Ovary (tissue), 9 donors: ENCODE data around the gene FKBP2. TPM values are rescaled to one million over a fixed set of nuclear protein-coding genes. Genes with fewer than 3 reads are reported as not detected.
A peak's percentile ranks its signal among the peaks of the same experiment; 100 is the strongest.

Experiments used
- DNase-seq, 5 donors: peaks; one replicate each; pipeline ENCODE4 v3.0.0-alpha.2; 2019 to 2020
- H3K27ac ChIP-seq, 2 donors: fragments of 200-600 bp; one replicate each; pipeline versions ENCODE4 v1.5.1 to v1.8.0; 2019 to 2022
- H3K27me3 ChIP-seq: fragments of 200-600 bp; one replicate; pipeline ENCODE4 v1.8.0; 2022
- H3K36me3 ChIP-seq: fragments of 200-600 bp; sonication (generic); one replicate; pipeline ENCODE4 v1.5.1; 2019
- H3K4me1 ChIP-seq: one replicate; pipeline ENCODE4 v1.8.1; 2013; ENCODE audit warnings: mild to moderate bottlenecking, moderate library complexity; ENCODE audit not compliant: insufficient read depth
- H3K4me3 ChIP-seq: fragments of 200-600 bp; sonication (generic); one replicate; pipeline ENCODE4 v1.5.1; 2017
- H3K9me3 ChIP-seq, 2 donors: fragments of 200-600 bp in 1 of 2; sonication (generic) in 1 of 2; one replicate each; pipeline versions ENCODE4 v1.5.1 to v1.8.1; 2013 to 2019; ENCODE audit warnings: mild to moderate bottlenecking in 1 of 2, moderate library complexity in 1 of 2
- CTCF ChIP-seq, 3 donors: fragments of 450-650 bp in 2 of 3; fragments of 200-600 bp in 1 of 3; IDR thresholded peaks; one replicate each; pipeline versions ENCODE4 v1.5.1 to v1.8.0; 2016 to 2022; ENCODE audit warnings: antibody characterized with exemption in 3 of 3, mild to moderate bottlenecking in 1 of 3
- EP300 ChIP-seq: sonication (generic); formaldehyde crosslinking; IDR thresholded peaks from one replicate; pipeline ENCODE4 v1.6.1; 2017; ENCODE audit warnings: antibody characterized with exemption
- POLR2A ChIP-seq: fragments of 450-650 bp; IDR thresholded peaks from one replicate; pipeline ENCODE4 v1.6.1; 2017; ENCODE audit warnings: antibody characterized with exemption, mild to moderate bottlenecking, moderate library complexity
- WGBS, 3 donors: extraction: QIAGEN DNeasy Blood & Tissue Kit in 1 of 3; methylation state at CpG; one replicate each; pipeline versions ENCODE4 v1.1.5 to v1.1.7; 2013 to 2017; 5-methylcytosine and 5-hydroxymethylcytosine counted together
- intact Hi-C, 4 donors: fragments of 100-400 bp; cut with DNase I; formaldehyde crosslinking; loops; one replicate each; pipeline versions ENCODE4 v1.11.0 to v1.15.1; 2022 to 2023
- polyA plus RNA-seq, 2 donors: library from polyadenylated mRNA; stranded (reverse); fragments of 200-250 nt in 1 of 2; fragments of 350-450 nt in 1 of 2; fragmentation: Illumina TruSeq in 1 of 2; extraction: RNeasy Lipid Tissue Mini Kit (QIAGEN cat#74804) in 1 of 2; gene quantifications; one replicate each; pipeline ENCODE4 v1.2.3, GENCODE V29; 2013 to 2014
- total RNA-seq, 7 donors: library from RNA; depleted of rRNA in 2 of 7; stranded (reverse); fragments of >200 nt in 2 of 7; fragmentation: NEBNext Ultra II Directional in 3 of 7; extraction: Animal tissue kit (Norgen Biotek cat#: 25700) in 3 of 7; gene quantifications; one replicate each; pipeline versions ENCODE4 v1.1.0 to v1.2.4, GENCODE V29; 2016 to 2023
- donor health status: DM: no; HTN: no; CAD: no; lungs with moderate emphysema.
- donor health status: DM: no; HTN: no; CAD: no.
- donor health status: Bipolar disorder and iron deficiency.
- donor health status: DM: yes; HTN: yes; CAD: no.
- donor health status: DM: no; HTN: no; CAD: no.
- donor health status: DM: yes; HTN: yes; CAD: no.

The FKBP2 gene
- total and polyA plus RNA-seq, 9 donors, result 25.1 to 132 (median 49.5) TPM

GRCh38 chr11:64204464-64204989, 36.4 kb upstream of the FKBP2 start:
- peaks cover 10% of the 10 kb centered on the region for H3K4me1 ChIP-seq
- H3K27ac ChIP-seq, result peak overlapping the region in 1 of 2 donors; percentile 41
- 7 to 10% (median 9%) methylated on average over 7 of the region's 7 CpGs for WGBS, 3 donors
- H3K36me3 ChIP-seq, result no peaks in the 10 kb centered on the region
- H3K27me3 ChIP-seq, result no peaks in the 10 kb centered on the region
- H3K4me3 ChIP-seq, result no peak overlapping the region
- H3K9me3 ChIP-seq, result no peaks in the 10 kb centered on the region
- intact Hi-C loops, result loop anchor here in 3 of 4 donors (5.0 to 10.0 kb wide), 3 partner anchors 48 to 98 kb away; partner anchors contain the start of genes CATSPERZ (in 1 of the 3) and PLCB3 (in 1 of the 3)
- DNase-seq, result peak; percentile 91 to 94 (median 93)
- TF ChIP-seq CTCF (IDR thresholded peaks at IDR 0.05) (peak; percentile 58 to 77 (median 65)), EP300 (no peak)

DNA sequence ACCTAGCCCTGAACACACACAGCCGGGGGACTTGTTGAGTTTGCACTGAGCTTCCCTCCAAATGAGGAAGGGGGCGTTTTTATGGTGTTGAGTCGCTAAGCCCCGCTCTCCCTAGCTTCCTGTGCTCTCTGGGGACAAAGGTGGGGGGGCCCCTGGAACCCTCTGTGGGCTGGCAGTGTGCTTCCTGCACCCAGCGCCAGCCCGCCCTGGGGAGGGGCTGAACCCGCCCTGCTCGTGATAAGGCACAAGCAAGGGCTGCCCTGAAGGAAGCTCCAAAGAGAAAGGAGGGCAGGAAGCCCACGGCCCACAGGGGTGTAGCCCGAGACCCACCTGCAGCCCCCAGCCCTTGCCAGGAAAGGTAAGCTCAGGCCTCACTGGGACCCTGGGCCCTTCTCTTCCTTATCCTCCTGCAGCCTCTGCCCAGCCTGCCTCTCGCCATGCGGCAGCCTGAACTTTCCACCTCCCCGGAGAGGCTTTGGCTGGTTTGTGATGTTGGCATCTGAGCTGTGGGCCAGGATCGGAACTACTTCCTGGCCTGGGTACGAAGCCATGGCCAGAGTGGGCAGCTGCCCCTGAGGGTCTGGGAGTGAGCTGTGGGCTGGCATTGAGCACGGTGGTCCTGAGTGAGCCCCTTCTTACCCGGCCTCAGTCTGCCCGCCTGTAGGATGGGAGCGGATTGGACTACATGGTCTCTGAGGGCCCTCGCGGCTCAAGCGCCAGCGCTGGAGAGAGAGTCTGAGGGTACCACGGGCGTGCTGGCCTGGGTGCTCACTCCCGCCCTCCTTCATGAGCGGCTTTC, 34.2 kb upstream of the FKBP2 start, which contains the start of gene FERMT3:
Gene FERMT3 (plus strand): TSS at position 265 of the 799 bp plus-strand sequence. CDS start 644 bp downstream, outside the sequence.
- Histone ChIP-seq H3K9me3 (no peaks in the 10 kb centered on the region), H3K27ac (no peak within 1 kb of the TSS), H3K27me3 (no peaks in the 10 kb centered on the region), H3K4me3 (peak within 1 kb of the TSS; percentile 13), H3K36me3 (no peaks in the 10 kb centered on the region), H3K4me1 (peaks cover 10% of the 10 kb centered on the region)
- intact Hi-C loops, result loop anchor here in 2 of 4 donors (10.0 kb wide), 1 partner anchor 58 kb away; no protein-coding TSS in a partner anchor
- TF ChIP-seq POLR2A (no peak), EP300 (no peak), CTCF (IDR thresholded peaks at IDR 0.05) (no peak)
- peak in 1 of 5 donors; percentile 54 for DNase-seq
- 79 to 91% (median 80%) methylated on average over 25 to 27 of the region's 27 CpGs for WGBS, 3 donors

- peak overlapping the region in 1 of 2 donors; percentile 16 for H3K27ac ChIP-seq
- peak in 4 of 5 donors; percentile 48 to 60 (median 52) for DNase-seq
Measured at GRCh38 chr11:64207256-64208085, 33.4 kb upstream of the FKBP2 start.

More at GRCh38 chr11:64207256-64208085, 33.4 kb upstream of the FKBP2 start:
- TF ChIP-seq POLR2A (no peak), EP300 (no peak), CTCF (IDR thresholded peaks at IDR 0.05) (no peak)
- Histone ChIP-seq H3K36me3 (no peaks in the 10 kb centered on the region), H3K9me3 (no peaks in the 10 kb centered on the region), H3K4me3 (peak overlapping the region; percentile 13), H3K27me3 (no peaks in the 10 kb centered on the region), H3K4me1 (peaks cover 10% of the 10 kb centered on the region)
- 17 to 37% (median 25%) methylated on average over 29 to 30 of the region's 30 CpGs for WGBS, 3 donors
- intact Hi-C loops, result loop anchor here in 2 of 4 donors (10.0 kb wide), 1 partner anchor 57 kb away; no protein-coding TSS in a partner anchor
